ENCODE results near the gene UVSSA. TPM values are rescaled to one million over a fixed set of nuclear protein-coding genes. Genes with fewer than 3 reads are reported as not detected.

UVSSA gene
- total RNA-seq, 1 donor from 2014 or later: 3.1 TPM

DNA sequence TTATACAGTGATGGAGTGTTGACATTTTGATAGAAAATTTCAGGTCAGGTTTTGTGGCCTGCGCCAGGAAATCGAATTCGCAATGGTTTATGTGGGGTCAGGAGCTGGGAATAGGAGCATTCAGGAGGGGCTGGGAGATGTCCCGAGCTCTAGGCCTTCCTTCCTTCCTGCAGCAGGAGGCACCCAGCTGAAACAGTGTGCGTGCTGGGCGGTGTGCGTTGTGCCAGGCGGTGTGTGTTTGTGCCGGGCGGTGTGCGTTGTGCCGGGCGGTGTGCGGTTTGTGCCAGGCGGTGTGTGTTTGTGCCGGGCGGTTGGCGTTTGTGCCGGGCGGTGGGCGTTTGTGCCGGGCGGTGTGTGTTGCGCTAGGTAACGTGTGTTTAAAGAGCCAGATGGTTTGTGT is 1.7 kb downstream of the UVSSA start:
- peak in 1 of 2 donors; percentile 30 for DNase-seq (ENCODE audit: low read depth in 2 of 2)

DNA sequence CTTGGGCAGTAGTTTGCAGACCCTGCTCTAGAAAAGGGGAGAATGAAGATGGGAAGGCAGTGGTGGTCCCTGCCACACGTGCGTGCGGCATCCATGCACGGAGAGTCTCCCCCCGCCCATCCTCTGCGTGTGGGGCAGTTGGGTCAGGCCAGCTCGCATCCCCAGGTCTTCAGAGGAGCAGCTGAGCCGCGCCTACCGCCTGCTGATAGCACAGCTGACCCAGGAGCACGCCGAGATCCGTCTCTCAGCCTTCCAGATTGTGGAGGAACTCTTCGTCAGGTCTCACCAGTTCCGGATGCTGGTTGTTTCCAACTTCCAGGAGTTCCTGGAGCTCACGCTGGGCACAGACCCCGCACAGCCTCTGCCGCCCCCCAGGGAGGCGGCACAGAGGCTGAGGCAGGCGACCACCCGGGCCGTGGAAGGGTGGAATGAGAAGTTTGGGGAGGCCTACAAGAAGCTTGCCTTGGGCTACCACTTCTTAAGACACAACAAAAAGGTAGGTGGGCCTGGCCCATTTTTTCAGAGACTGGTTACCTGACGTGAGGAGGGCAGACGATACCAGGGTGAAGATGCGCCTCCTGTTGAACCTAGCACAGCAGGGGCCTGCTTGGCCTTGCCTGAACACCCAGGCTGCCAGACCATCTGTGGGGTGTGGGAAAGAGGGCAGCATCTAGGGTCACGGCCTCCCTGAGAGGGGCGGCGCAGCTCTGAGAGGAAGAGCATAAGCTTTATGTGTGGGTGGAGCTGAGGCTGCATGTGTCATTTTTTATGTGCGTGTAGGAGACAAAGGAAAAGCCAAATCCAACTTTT is 2.6 kb downstream of the UVSSA start:
- no peak for DNase-seq (ENCODE audit: low read depth in 2 of 2)

DNA sequence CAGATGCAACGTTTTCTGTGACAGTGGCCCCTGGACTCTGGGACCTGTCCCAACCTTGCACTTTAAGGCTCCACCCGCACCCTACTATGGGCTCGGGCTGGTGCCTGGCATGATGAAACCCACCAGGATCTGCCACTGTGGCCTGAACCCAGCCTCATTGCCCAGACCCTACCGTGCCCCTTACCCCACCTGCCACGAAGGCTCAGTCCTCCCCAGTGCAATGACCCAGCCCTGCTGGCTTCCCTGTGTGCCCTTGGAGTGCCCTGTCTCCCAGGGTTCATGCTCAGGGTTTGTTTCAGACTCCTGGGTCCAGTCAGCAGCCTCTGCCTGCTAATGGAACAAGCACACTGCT is 3.1 kb downstream of the UVSSA start:
- DNase-seq (ENCODE audit: low read depth in 2 of 2): no peak

DNA sequence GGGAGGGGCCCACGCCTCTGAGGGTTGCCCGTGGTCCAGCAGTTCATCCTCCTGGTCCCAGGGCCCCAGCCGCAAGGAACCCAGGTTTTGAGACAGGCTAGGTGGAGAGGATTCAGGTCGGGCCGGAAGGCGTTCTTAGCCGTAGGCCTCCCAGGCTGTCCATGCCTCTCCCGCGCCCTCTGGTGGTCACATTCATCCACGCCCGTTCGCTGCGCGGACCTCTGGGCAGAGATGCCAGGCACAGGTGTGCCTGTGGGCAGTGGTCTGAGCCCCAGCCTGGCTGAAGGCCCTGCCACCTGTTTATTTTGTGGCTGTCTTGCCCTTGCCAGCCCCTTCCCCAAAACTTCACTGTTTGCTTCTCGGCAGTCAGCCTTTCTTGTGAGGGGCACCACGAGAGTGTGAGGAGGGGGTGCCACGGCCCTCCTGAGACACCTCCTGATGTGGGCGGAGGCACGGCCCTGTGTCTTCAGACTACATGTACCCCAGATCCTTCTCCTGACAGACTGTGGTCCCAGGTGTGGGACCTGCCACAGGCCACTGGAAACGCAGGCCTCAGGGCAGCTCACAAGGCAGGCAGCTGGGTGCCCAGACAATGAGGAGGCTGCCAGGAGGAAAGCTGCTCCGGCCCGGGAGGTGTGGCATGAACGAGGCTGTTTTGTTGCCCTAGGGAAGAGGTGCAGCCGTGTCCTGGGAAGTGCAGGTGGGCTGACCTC is 5.0 kb downstream of the UVSSA start:
- DNase-seq (ENCODE audit: low read depth in 2 of 2): peak; percentile 52 to 77

DNA sequence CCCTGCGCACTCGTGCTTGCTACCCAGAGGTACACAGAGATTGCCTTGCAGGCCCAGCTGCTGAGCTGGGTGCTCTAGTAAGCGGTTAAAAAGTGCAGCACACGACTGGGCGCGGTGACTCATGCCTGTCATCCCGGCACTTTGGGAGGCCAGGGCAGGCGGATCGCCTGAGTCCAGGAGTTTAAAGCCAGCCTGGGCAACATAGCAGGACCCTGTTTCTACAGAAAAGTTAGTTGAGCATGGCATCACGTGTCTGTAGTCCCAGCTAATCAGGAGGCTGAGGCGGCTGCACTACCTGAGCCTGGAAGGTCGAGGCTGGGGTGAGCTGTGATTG is 5.5 kb downstream of the UVSSA start:
- DNase-seq (ENCODE audit: low read depth in 2 of 2): no peak

DNA sequence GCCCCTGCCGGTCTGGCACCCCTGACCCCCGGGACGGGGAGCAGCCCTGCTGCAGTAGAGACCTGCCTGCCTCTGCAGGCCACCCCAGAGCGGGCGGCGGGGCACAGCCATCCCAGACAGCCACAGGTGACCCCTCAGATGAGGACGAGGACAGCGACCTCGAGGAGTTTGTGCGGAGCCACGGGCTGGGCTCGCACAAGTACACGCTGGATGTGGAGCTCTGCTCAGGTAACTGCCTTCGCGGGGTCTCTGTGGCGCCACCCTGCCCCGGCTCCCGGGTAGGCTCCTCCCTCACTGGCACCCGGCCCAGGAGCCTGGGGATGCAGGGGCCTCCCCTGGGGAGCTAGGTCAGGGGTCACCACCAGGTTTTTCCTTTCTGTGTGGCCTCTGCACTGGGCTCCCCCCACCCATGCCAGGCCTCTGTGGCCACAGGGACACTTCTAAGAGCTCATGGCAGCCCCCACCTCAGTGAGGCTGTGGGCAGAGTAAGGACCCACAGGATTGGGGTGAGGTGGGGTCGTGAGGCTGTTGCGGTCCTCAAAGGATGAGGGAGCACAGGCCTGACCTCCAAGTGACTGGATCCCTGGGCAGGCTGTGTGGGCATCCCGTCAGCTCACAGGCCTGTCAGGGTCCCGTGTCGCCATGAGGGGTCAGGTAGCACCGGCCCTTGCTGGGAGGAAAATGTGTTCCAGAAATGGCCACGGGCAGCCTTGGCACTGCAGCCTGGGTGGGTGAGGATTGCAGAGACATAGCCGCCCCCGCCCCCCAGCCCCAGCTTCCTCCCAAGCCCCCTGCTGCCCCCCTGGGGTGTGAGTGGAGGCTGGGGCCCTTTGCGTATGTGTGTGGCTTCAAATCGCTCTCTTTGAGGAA is 6.4 kb downstream of the UVSSA start:
- DNase-seq (ENCODE audit: low read depth in 2 of 2): no peak

DNA sequence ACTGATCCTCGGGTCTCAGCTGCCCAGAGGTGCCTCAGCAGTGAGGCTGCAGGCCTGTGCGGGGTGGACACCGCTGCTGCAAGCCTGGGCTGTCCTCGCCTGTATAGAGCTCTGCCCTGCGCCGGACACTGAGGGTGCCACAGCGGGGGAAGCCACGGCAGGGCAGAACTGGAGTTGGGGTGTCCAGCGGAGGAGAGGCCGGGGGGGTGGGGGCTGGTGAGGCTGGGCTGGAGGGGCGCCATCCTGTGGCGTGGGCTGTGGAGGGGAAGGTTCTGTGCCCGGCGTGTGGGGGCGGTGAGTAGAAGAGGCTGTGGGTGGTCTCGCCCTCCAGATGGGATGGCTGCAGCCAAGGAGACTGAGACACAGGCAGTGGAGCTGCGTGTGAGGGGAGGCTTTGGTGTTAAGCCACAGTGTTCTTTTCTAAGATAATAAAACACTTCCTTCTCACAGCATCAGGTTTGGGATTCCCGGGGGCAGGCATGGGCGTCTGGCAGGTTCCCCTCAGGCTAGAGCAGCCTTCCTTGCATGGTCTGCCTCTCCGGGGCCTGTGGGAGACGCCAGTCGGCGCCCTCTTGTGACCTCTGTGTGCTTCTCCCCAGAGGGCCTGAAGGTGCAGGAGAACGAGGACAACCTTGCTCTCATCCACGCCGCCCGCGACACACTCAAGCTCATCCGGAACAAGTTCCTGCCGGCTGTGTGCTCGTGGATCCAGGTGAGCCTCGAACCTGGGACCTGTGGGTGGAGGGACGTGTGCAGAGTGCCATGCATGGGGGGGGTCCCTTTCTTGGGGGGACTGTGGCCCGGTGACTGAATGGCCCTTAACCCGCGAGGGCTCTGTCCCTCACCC is 7.4 kb downstream of the UVSSA start:
- DNase-seq (ENCODE audit: low read depth in 2 of 2): no peak

DNA sequence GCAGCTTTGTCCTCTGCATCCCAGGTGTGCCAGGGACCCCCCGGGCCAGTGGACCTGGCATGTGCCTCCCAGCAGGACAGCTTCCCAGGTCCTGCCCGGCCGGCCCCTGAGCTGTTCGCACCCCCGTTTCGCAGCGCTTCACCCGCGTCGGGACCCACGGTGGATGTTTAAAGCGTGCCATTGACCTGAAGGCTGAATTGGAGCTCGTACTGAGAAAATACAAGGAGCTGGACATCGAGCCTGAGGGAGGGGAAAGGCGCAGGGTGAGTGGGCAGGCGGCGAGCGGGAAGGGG is 7.9 kb downstream of the UVSSA start:
- DNase-seq (ENCODE audit: low read depth in 2 of 2): no peak

DNA sequence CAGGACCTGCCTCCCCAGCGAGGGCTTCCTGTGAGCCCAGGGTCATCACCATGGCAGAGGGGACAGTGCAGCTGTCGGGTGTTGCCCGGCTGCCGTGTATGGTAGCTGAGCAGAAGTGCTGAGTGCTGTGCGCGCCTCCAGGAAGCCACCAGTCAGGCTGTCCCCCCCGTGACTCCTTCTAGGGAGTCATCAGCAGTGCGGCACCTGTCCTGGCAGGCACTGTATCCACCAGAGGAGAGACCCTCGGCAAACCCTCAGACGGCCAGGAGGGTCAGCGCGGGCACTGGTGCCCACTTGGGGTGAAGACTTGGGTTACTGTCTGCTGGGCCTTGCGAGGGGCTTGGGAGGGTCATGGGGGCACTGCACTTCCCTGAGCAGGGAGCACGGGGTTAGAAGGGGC is 8.4 kb downstream of the UVSSA start:
- DNase-seq (ENCODE audit: low read depth in 2 of 2): no peak

DNA sequence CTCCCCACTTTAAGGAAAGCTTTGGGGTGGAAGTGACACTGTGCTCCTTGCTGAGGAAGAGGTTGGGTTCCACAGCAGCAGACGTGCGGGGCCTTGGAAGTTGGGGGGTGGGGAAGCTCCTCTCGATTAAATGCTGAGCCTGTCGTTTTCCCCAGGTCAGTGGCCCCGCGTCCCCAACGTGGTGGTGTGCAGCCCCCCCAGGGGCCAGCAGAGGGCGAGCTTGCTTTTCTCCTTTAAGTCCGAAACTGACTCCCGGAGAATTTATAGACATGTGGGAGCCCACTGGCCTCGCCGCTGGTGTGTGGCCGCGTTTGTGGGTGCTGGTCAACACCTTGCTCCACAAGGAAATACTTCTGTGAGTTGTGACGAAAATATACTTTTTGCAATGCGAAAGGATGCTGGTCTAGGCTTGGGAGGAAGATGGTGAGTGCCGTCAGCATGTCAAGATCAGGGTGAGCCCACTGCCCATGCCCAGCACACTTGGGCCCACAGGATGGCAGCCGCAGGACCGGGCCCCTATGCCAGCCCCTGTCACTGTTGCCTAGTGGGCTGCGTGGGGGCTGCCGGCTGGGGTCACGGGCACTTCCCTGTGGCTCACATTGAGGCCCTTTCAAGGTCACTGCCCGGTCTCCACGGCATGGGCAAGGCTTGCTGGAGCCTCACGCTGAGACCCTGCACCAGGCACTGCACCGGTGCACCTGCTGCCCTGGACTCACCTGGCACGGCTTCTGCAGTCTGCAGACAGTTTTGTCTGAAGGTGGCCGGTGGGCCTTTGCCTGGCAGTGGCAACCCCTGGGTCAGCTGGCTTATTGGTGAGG is 9.4 kb downstream of the UVSSA start:
- DNase-seq (ENCODE audit: low read depth in 2 of 2): peak; percentile 38 to 64

DNA sequence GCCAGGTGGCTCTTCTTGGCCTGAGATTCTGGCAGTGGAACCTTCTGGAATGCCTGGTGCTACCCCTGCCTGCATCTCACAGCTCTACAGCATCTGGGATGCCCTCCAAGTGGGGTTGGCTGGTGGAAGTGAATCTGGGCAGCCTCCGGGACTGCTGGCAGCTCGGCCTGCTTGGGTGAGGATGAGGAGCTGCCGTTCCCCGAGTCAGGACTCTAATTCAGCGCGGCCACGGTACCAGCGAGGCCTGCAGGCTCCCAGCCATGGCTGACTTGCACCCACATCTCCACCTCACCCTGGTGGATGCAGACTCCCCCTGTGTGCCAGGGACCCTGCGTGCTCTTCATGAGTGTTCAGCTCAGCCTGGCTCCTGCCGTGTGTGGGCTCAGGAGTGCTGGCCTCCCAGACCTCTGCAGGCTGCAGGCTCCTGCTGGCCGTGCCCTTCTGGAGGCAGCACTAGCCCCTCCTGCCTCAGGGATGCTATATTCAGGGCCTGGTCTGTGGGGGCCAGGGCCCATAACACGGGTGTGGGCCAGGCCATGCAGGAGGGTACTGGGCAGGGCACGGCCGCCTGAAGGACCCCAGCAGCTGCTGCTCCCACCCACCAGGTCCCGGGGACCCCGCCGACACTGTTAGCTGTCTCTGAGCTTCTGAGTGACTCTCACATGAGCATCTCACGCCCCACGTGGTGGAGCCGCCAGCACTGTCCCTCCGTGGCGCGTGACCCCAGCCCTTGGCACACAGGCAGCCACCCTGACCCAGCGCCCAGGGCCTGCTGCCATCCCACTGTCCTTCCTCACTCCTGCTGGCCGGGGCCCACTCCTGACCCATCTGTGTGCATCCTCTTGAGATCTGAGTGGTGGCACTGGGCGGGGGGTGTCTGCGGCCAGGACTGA is 10.6 kb downstream of the UVSSA start:
- no peak for DNase-seq (ENCODE audit: low read depth in 2 of 2)

DNA sequence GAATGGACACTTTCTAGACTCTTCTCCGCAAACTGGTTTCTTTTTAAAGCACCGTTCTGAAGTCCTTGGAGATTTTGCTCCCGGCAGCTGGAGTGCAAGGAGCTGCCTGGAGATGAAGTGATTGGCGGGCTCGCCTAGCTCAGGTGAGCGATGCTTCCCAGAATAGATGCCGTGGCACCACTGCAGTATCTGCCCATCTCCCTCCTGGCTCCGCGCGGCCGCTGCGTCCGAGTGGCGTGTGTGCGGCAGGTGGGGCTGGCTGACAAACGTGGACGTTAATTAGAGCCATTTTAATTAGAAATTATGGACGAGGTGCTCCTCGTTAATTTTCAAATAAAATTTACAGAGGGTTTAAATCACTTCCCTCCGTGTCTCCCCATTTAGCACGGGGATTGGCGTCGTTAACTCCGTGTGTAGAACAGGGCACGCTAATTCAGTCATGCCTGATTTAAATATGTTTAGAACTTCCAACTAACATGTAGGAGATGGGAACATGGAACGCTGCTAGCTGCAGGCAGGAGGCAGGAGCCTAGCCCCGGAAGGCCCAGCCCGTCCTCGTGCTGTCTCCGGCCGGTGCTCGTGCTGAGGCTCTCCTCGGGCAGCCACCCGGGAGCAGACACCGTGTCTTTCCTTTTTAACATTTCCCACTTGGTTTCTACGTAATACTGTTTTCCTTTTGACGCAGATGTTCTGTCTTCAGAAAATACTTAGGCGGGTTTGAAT is 11.6 kb downstream of the UVSSA start:
- DNase-seq (ENCODE audit: low read depth in 2 of 2): no peak

DNA sequence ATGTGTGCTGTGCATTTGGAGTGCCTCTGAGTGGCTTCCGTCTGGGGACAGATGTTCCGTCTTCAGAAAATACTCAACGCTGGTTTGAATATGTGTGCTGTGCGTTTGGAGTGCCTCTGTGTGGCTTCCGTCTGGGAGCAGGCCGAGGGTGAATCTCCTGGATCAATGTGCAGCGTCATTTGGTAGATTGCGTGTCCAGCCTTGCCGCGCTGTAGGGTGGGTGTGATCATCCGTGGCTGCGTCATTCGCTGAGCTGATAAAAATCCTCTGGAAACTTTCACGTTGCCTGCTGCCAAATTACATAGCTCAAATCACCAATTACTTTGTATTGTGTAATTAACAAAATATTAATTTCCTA is 12.1 kb downstream of the UVSSA start:
- no peak for DNase-seq (ENCODE audit: low read depth in 2 of 2)

DNA sequence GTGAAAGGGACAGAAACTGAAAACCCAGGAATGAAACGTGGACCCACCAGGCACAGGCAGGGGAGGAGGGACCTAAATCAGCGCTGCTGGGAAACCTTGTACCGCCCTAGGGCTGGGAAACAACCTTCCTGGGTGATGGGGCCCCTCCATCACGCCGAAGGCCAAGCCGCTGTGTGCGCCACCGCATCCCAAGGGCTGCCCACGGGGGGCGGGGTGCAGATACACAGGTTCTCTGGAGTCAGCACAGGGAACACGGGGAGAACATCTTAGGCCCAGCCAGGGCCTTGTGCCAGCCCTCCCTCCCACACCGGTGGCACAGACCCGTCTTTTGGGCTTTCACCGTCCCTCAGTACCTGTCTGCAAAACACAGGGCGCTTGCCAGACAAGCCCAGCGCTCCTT is 13.0 kb downstream of the UVSSA start:
- no peak for DNase-seq (ENCODE audit: low read depth in 2 of 2)

DNA sequence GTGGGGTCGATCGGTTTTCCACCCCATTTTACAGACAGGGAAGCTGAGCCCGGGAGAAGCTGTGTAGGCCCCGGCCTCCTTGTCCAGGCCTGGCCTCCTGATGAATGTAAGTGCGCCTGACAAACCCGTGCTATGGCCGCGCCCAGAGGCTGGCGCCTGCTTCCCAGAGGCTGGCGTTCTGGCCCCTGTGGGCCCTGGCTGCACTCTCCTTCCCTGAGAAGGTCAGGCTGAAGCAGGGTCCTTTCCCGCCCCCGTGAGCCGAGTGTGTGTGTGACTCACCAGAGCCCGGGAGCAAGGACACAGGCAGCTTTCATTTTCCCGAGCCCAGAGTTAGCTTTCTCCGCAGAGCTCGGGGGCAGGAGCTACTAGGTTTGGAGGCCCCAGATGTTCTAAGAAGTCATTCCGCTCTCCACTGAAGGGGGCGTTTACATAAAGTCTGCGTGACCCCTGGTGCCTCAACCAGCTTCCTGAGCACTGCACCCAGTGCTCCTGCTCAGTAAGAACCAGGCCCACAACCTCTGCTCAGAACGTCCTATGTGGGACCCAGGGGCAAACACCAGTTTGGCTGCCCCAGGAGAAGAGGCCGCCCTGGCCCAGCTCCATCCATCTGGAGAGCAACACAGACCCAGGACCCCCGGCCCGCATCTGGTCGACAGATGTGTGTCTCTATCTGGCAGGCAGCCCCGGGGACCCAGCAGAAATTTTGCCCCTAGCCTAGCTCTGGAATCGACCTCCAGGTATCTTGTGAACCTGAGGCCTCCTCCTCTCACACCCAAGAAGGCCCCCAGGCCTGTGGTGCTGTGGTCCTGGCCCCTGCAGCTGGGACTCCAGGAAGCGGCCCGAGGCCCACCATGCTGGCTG is 13.6 kb downstream of the UVSSA start:
- DNase-seq (ENCODE audit: low read depth in 2 of 2): no peak

DNA sequence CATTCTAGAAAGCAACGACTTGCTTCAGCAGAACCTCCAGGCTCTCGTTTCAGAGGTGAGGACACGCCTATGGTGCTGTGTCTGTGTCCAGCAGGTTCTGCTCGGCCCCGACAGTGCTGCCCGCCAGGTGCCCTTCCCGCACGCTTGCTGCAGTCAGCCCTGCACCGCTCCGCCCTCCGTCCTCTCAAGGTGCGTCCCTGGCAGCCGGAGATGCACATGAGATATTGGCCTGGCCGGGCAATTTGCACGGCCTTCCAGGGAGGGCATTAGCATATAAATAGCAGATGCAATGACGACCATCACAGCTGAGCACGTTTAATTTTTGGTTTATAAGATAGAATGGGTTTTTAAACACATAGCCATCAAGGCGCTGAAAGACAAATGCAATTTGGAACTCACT is 14.4 kb downstream of the UVSSA start:
- DNase-seq (ENCODE audit: low read depth in 2 of 2): no peak

DNA sequence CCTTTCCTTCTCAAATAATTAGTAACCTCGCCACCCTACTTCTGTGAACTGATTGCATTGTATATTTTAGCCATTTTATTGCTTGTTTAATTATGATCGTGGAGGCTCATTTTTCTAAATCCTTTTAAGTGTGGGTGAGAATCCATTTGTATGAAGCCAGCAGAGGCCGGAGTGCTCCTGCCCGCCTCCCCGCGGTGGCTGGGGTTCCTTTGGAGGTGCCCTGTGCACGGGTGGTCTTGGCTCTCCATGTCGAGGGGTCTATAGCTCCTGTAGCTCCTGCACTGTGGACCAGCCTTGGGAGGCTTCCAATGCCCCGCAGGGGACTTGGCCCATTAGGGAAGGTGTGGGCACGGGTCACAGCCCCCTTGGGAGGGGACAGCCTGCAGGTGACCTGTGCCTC is 15.0 kb downstream of the UVSSA start:
- DNase-seq (ENCODE audit: low read depth in 2 of 2): no peak

DNA sequence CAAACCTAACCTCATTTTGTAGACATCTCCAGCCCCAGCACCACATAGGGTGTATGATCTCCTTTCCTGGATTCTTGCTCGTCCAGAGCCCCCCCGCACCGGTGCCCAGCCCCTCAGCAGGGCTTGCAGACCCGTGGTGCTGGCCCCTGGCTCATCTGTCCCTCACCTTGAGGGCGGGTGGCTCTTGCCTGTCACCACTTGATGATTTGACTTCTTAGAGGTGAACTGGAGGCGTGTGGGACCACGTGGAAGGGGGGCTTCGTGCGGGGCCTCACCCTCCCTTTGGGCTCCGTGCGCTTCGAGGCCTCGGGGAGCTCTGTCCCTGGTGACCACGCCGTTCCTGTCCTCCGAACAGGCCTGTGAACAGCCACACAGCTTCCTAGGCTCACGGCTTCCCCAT is 15.5 kb downstream of the UVSSA start:
- DNase-seq (ENCODE audit: low read depth in 2 of 2): no peak
